Body of pancreas (tissue), 4 donors: ENCODE measurements around the gene SORCS2.

Experiments
- CTCF ChIP-seq, 7 experiments: fragments of 450-650 bp in 4 of 7; fragments of 200-600 bp in 3 of 7; sonication (generic) in 3 of 7; IDR thresholded peaks; one replicate each; pipeline ENCODE4 v1.5.1; 2016 to 2019; ENCODE audit warnings: antibody characterized with exemption in 7 of 7
- POLR2A ChIP-seq, 3 donors: fragments of 450-650 bp; IDR thresholded peaks; one replicate each; pipeline ENCODE4 v1.6.1; 2016; ENCODE audit warnings: antibody characterized with exemption in 3 of 3, mild to moderate bottlenecking in 2 of 3

- no peak for TF ChIP-seq CTCF (IDR thresholded peaks at IDR 0.05)
- no peak for TF ChIP-seq POLR2A (IDR thresholded peaks at IDR 0.05)
Observed at GRCh38 chr4:7261087-7261486, 68.7 kb downstream of the SORCS2 start.
